Left ventricle myocardium inferior (tissue), 1 donor: ENCODE results near the gene UVRAG. TPM values are rescaled to one million over a fixed set of nuclear protein-coding genes. Genes with fewer than 3 reads are reported as not detected.
A peak's percentile ranks its signal among the peaks of the same experiment; 100 is the strongest.

ENCODE experiments used
- DNase-seq: peaks from one replicate; pipeline ENCODE4 v3.0.0-alpha.2; 2020
- H3K27ac ChIP-seq: fragments of 200-600 bp; replicated peaks from 2 replicates; pipeline ENCODE4 v1.8.0; 2021
- H3K27me3 ChIP-seq: fragments of 200-600 bp; 2 replicates; pipeline ENCODE4 v1.8.0; 2021; ENCODE audit warnings: low read depth
- H3K36me3 ChIP-seq: fragments of 200-600 bp; 2 replicates; pipeline ENCODE4 v1.8.0; 2021
- H3K4me1 ChIP-seq: fragments of 200-600 bp; 2 replicates; pipeline ENCODE4 v1.8.0; 2021
- H3K4me3 ChIP-seq: fragments of 200-600 bp; 2 replicates; pipeline ENCODE4 v1.8.0; 2021; ENCODE audit warnings: mild to moderate bottlenecking, moderate library complexity
- H3K9me3 ChIP-seq: fragments of 200-600 bp; replicated peaks from 2 replicates; pipeline ENCODE4 v1.8.0; 2021
- intact Hi-C: fragments of 100-400 bp; cut with micrococcal nuclease; formaldehyde crosslinking; loops from one replicate; pipeline ENCODE4 v1.11.0; 2022
- total RNA-seq: library from RNA; stranded (reverse); fragmentation: NEBNext Ultra II Directional; extraction: Animal tissue kit (Norgen Biotek cat#: 25700); gene quantifications from one replicate; pipeline ENCODE4 v1.2.1, GENCODE V29; 2021
- TF ChIP-seq, protein P1 (sequence below): fragments of 200-600 bp; IDR thresholded peaks from 2 replicates; pipeline ENCODE4 v1.8.0; 2021; ENCODE audit warnings: antibody characterized with exemption, mild to moderate bottlenecking, borderline replicate concordance
- donor health status: DM: no; HTN: yes; CAD: no; lungs with severe emphysema.

Gene UVRAG
- total RNA-seq, 1 donor from 2014 or later = 11.4 TPM

DNA sequence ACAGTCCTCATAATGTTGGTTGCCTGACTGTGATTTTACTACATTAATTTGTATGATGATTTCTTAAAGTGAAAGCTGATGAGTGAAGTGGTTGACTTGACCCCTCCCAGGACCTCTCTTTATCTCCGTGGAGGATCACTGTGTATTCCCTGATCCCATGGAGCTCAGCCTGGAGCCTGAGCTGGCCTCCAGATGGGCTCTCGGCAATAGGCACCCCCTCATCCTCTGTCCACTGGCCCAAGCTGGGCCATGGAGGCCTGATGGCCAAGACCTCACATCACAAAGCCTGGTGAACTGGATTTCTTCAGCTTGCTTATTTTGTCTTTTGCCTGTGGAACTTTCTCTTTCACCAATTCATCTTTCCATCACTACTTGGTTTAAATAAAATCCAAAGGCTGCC, 316.1 kb downstream of the UVRAG start:
- Histone ChIP-seq H3K4me1 (peaks cover 70% of the 10 kb centered on the region), H3K9me3 (no peaks in the 10 kb centered on the region), H3K27me3 (no peaks in the 10 kb centered on the region), H3K4me3 (no peak overlapping the region), H3K36me3 (no peaks in the 10 kb centered on the region), H3K27ac (peak overlapping the region; percentile 74)
- TF ChIP-seq, protein P1, sequence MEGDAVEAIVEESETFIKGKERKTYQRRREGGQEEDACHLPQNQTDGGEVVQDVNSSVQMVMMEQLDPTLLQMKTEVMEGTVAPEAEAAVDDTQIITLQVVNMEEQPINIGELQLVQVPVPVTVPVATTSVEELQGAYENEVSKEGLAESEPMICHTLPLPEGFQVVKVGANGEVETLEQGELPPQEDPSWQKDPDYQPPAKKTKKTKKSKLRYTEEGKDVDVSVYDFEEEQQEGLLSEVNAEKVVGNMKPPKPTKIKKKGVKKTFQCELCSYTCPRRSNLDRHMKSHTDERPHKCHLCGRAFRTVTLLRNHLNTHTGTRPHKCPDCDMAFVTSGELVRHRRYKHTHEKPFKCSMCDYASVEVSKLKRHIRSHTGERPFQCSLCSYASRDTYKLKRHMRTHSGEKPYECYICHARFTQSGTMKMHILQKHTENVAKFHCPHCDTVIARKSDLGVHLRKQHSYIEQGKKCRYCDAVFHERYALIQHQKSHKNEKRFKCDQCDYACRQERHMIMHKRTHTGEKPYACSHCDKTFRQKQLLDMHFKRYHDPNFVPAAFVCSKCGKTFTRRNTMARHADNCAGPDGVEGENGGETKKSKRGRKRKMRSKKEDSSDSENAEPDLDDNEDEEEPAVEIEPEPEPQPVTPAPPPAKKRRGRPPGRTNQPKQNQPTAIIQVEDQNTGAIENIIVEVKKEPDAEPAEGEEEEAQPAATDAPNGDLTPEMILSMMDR = no peak
- no peak for DNase-seq
- intact Hi-C loops = no loop called here

DNA sequence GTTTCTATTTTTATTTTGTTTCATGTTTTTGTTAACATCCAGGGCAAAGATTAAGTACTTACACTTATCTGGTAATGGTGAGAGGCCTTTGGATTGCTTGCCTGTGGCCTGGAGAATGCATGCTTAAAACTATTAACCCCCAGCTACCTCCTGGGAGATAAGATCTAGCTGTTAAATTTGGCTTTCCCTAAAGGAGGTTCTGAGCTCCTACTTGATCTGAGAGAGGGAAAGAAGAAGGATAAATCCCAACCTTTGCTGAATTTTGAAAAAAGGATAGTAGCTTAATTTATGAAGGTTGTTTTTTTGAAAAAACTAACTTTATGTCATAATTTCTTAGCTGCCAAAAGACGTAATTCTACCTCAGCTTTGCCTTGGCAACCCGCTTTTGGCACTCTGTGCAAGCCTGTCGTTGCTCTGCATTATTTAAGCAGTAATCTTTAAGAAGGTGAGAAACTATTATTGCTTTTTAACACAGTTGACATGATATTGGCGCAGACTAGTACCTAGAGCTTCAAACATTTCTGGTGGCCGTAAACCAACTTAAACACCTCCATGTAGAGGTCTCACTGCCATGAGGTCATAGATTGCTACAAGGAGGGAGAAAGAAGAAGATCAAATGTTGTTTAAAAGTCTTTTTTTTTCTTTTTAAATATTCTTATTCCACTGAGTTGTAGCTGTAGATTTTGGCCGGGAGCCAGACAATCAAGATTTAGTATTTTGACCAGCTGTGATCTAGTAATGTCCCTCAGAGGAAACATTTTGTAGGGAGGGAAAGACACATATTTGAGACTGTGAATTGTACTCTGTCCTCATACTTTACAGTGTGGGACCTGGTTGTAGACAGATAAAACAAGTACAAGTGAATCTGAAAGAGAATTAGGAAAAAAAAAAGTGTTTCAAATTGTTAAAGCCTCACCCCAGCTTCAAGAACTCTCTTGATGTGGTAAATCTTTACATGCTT, 316.9 kb downstream of the UVRAG start:
- peak overlapping the region; percentile 74 for H3K27ac ChIP-seq
- H3K9me3 ChIP-seq = no peaks in the 10 kb centered on the region
- peaks cover 69% of the 10 kb centered on the region for H3K4me1 ChIP-seq
- intact Hi-C loops = no loop called here
- TF ChIP-seq, protein P1 = no peak
- no peaks in the 10 kb centered on the region for H3K27me3 ChIP-seq
- peak overlapping the region; percentile 2 for H3K4me3 ChIP-seq
- no peak for DNase-seq
- H3K36me3 ChIP-seq = no peaks in the 10 kb centered on the region

DNA sequence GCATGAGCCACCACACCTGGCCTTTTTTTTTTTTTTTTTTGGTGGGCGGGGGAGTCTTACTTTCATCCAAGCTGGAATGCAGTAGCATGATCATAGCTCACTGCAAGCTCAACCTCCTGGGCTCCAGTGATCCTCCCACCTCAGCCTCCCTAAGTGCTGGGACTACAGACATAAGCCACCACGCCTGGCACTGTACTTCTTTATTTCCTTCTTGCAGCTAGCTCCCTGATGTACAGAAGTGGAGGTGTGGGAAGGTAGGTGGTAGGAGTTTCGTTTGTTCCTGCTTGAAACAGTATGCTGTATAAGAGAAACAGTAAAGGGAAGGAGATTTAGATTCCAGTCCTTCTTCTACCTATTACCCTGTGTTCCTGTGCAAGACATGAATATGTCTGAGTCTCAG, 319.2 kb downstream of the UVRAG start:
- H3K4me1 ChIP-seq = peaks cover 59% of the 10 kb centered on the region
- intact Hi-C loops = no loop called here
- no peak overlapping the region for H3K4me3 ChIP-seq
- no peak for DNase-seq
- no peak overlapping the region for H3K27ac ChIP-seq
- H3K9me3 ChIP-seq = no peaks in the 10 kb centered on the region
- H3K36me3 ChIP-seq = peaks cover 4% of the 10 kb centered on the region
- TF ChIP-seq, protein P1 = no peak
- no peaks in the 10 kb centered on the region for H3K27me3 ChIP-seq

DNA sequence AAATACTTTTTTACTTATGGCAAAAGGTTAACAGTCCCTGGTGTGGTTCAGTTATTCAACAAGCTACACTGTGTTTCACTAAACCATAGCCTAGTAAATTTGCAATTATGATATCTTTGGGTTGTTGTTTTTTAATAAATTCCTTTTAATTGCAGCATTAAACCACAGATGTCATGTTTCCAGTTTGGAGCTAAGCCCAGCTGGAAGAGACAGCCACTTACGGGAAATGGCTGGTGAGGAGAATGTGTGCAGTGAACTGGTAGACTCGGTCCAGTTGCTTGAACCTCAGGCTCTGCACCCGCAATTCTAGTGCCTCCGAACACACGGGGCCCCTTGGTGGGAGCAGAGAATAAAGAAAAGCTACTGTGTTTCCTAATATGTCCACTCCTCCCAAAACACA, 320.5 kb downstream of the UVRAG start:
- Histone ChIP-seq H3K4me3 (no peak overlapping the region), H3K27ac (peak overlapping the region; percentile 28), H3K9me3 (no peaks in the 10 kb centered on the region), H3K27me3 (no peaks in the 10 kb centered on the region), H3K36me3 (peaks cover 4% of the 10 kb centered on the region), H3K4me1 (peaks cover 52% of the 10 kb centered on the region)
- no peak for DNase-seq
- TF ChIP-seq, protein P1 = no peak
- intact Hi-C loops = no loop called here

DNA sequence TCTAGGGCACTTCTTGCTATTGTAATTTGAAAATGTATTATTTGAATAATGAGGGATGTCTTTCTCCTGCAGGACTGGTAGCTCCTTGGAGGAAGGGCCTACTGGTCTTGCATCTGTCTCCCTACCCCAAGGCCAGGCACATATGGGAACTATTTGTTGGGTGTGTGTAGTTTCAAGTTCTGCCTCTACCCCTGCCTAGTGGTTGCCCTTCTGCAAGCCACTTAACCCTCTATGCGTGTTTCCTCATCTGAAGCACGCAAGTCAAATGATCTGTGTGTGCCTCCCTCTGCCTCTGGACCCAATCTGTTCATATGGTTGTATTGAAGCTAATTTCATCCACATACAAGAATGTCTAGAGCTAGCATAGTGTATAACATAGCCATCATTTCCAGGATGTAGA, 324.3 kb downstream of the UVRAG start:
- no peak for DNase-seq
- no peaks in the 10 kb centered on the region for H3K9me3 ChIP-seq
- H3K4me3 ChIP-seq = no peak overlapping the region
- TF ChIP-seq, protein P1 = no peak
- intact Hi-C loops = no loop called here
- H3K4me1 ChIP-seq = peaks cover 30% of the 10 kb centered on the region
- H3K27me3 ChIP-seq = no peaks in the 10 kb centered on the region
- H3K27ac ChIP-seq = no peak overlapping the region
- H3K36me3 ChIP-seq = peaks cover 21% of the 10 kb centered on the region
